Ishikawa (cell line): ENCODE data around the gene TFCP2L1.

ENCODE experiments used
- EGR1 ChIP-seq: IDR thresholded peaks from 2 replicates; pipeline ENCODE4 v1.6.1; 2012
- EP300 ChIP-seq: IDR thresholded peaks from 2 replicates; pipeline ENCODE4 v1.6.1; 2012; ENCODE audit warnings: borderline replicate concordance
- REST ChIP-seq: IDR thresholded peaks from 2 replicates; pipeline ENCODE4 v1.6.1; 2012; ENCODE audit warnings: low read depth, mild to moderate bottlenecking
- TAF1 ChIP-seq: IDR thresholded peaks from 2 replicates; pipeline ENCODE4 v1.6.1; 2012; ENCODE audit warnings: low read depth, mild to moderate bottlenecking

- TF ChIP-seq REST (no peak), EGR1 (no peak), TAF1 (no peak), EP300 (no peak)
Measured at GRCh38 chr2:121236650-121237180, 48.3 kb downstream of the TFCP2L1 start.
